ENCODE measurements around the gene ACTG2.
A peak's percentile ranks its signal among the peaks of the same experiment; 100 is the strongest.
"Not testable (repeated sequence)": the region's sequence is repeated elsewhere in the genome, so short reads cannot be mapped to it uniquely, and the experiment has no call there.

ACTG2 gene

GRCh38 chr2:73891276-73891901 is 1.4 kb upstream of the ACTG2 start:
- no peak for DNase-seq (ENCODE audit: low read depth in 1 of 2, low spot score in 1 of 2)

- no peak for DNase-seq (ENCODE audit: low read depth in 1 of 2, low spot score in 1 of 2)
Measured at GRCh38 chr2:73893764-73894474, 1.1 kb downstream of the ACTG2 start.

DNA sequence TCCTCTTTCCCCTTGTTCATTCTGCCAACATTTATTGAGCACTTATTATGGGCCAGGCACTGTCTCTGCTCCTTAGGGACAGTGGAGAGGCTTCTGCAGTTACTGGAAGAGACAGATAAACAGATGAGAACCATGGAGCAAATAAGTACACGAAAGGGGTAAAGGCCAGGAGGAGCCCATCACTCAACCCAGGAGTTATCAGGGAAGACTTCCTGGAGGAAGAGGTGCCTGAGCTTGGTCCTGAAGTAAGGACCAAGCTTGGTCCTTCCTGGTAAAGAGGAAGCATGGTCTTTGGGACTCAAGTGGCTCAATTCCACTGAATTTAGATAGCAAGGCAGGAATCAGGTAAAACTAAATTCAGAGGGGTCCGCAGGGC is 1.7 kb downstream of the ACTG2 start:
- no peak for DNase-seq (ENCODE audit: low read depth in 1 of 2, low spot score in 1 of 2)

- DNase-seq (ENCODE audit: low read depth in 1 of 2, low spot score in 1 of 2) = no peak
Measured at GRCh38 chr2:73894877-73895276, 2.1 kb downstream of the ACTG2 start.

GRCh38 chr2:73895473-73895872 is 2.7 kb downstream of the ACTG2 start:
- no peak for DNase-seq (ENCODE audit: low read depth in 1 of 2, low spot score in 1 of 2)

DNA sequence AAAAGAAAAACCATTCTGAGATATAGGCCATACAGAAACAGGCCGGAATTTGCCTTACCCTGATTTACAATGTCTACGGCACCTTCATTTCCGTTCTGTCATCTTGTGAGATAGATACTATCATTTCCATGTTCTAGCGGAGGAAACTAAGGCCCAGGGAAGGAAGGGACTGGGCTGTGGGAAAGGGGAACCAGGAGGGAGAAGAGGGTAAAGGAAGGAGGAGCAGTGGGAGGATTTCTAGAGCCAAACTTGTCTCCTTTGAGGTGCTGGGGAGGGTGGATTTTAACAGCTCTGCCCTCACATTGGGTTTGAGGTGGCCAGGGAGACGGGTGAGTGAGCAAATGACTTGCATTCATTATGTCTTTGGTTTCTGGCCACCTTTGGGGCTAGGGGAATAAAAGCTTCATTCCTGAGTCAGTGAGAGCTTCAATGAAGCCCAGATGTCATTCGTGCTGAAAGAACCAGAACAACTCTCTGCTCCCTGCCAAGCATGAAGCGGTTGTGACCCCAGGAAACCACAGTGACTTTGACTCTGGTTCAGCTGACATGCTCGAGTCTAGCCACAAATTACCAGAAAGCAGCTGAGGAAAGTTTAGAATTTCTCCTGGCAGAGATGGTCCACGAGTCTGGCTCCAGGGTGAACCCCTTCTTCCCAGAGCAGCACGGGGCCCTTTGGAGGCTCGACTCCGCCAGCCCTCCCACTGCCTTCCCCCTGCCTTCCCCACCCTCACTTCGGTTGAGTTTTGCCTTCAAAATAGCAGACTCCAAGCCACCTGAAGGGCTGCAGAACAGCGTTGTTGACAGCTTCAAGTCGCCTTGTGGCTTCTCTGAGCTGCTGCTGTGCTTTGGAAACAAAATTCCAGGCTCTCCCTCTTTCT is 3.8 kb downstream of the ACTG2 start:
- DNase-seq (ENCODE audit: low read depth in 1 of 2, low spot score in 1 of 2) = no peak

DNA sequence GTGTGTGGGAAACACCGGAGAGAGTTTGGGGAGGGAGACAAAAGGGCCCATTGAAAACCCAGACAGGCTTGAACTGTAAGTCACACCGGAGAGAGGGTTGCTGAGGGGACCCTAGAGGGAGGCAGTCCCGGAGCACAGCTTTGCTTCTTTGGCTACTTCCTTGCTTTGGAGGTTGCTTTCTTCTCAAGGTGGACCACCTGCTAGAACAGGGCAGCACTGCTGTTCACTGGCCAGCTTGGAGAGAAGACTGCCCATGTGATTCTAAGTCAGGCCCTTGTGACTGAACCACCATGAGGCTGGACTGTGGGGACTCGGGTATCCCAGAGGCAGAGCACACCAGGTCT is 4.4 kb downstream of the ACTG2 start:
- DNase-seq (ENCODE audit: low read depth in 1 of 2, low spot score in 1 of 2) = no peak

- DNase-seq (ENCODE audit: low read depth in 1 of 2, low spot score in 1 of 2) = no peak
Measured at GRCh38 chr2:73897934-73898333, 5.1 kb downstream of the ACTG2 start.

- DNase-seq (ENCODE audit: low read depth in 1 of 2, low spot score in 1 of 2) = no peak
Measured at GRCh38 chr2:73899801-73900336, 7.1 kb downstream of the ACTG2 start.

- no peak for DNase-seq (ENCODE audit: low read depth in 1 of 2, low spot score in 1 of 2)
Measured at GRCh38 chr2:73901143-73901542, 8.3 kb downstream of the ACTG2 start.

DNA sequence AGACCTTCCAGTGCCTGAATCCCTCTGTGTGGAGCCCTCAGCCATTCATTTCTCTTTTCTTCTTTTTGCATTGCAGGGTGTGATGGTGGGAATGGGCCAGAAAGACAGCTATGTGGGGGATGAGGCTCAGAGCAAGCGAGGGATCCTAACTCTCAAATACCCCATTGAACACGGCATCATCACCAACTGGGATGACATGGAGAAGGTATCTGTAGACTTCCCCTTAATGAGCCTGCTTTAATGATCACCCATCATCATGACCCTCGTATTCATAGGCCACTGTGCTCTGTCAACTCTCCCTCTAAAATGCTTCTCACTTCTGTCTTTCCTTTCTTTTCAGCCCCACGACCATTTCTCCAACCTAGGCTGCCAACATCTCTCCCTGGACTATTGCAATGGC is 9.5 kb downstream of the ACTG2 start:
- DNase-seq (ENCODE audit: low read depth in 1 of 2, low spot score in 1 of 2) = no peak

GRCh38 chr2:73903313-73903712 is 10.5 kb downstream of the ACTG2 start:
- no peak for DNase-seq (ENCODE audit: low read depth in 1 of 2, low spot score in 1 of 2)

- DNase-seq (ENCODE audit: low read depth in 1 of 2, low spot score in 1 of 2) = not testable (repeated sequence)
Measured at GRCh38 chr2:73903949-73904613, 11.3 kb downstream of the ACTG2 start.

GRCh38 chr2:73904952-73905351 is 12.1 kb downstream of the ACTG2 start:
- no peak for DNase-seq (ENCODE audit: low read depth in 1 of 2, low spot score in 1 of 2)

DNA sequence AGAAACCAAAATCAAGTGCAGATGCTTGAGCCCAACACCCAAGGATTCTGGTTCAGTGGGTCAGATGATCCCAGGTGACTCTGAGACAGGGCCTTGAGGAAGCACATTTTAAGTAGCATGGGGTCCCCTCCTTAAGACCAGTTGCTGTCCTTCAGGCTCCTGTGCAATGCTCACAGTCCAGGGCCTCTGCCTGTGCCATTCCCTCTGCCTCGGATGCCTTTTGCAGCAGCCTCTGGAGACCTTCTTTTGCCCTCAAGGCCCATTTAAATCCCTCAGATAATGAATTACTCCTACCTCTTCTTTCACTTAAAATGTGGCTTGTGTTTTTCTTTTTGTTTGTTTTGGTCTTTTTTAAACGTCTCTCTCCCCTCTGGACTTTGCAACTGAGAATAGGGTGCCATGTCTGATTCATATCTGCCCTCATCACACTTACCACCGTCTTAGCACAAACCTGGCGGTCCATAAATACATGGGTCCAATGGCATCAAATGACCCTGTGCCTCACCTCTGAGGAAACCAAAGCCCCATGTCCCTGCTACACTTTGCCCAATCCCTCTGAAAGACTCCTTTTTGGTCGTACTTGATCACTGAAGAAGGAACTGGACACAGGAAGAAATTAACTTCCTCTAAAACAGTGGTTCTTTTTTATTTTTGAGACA is 14.2 kb downstream of the ACTG2 start:
- DNase-seq (ENCODE audit: low read depth in 1 of 2, low spot score in 1 of 2) = no peak

- DNase-seq (ENCODE audit: low read depth in 1 of 2, low spot score in 1 of 2) = peak; percentile 11 to 17
Measured at GRCh38 chr2:73907840-73908452, 15.1 kb downstream of the ACTG2 start.

DNA sequence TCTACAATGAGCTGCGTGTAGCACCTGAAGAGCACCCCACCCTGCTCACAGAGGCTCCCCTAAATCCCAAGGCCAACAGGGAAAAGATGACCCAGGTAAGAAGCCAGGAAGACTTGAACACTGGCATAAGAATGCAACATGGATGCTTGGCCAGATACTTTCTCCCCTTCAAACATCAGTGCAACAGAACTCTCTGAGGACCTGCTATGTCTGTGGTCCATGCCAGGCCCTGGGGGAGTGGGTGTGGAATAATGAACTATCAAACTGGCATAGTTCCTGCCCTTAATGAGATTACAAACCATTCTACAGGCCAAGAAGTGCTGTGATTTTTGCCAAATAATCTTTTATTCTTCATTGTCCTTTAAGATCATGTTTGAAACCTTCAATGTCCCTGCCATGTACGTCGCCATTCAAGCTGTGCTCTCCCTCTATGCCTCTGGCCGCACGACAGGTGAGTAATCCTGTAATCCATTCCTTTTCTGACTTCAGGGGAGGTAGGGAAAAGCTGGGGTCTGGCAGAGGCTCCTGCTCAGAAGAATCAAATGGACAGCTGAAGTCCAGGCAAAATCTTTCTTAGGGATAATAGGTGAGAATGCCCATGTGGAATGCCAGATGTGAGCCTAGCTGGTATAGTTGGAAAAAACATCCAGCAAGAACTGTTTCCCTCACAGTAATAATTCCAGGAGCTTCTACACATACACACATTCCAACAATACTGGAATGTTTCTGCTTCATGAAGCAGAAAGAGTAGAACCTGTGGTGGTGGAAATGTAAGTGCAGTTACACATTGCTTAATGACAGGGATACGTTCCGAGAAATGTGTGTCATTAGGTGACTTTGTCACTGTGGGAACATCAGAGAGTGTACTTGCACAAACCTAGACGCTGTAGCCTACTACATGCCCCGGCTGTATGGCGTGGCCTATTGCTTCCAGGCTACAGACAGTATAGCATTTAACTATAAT is 16.2 kb downstream of the ACTG2 start:
- no peak for DNase-seq (ENCODE audit: low read depth in 1 of 2, low spot score in 1 of 2)

DNA sequence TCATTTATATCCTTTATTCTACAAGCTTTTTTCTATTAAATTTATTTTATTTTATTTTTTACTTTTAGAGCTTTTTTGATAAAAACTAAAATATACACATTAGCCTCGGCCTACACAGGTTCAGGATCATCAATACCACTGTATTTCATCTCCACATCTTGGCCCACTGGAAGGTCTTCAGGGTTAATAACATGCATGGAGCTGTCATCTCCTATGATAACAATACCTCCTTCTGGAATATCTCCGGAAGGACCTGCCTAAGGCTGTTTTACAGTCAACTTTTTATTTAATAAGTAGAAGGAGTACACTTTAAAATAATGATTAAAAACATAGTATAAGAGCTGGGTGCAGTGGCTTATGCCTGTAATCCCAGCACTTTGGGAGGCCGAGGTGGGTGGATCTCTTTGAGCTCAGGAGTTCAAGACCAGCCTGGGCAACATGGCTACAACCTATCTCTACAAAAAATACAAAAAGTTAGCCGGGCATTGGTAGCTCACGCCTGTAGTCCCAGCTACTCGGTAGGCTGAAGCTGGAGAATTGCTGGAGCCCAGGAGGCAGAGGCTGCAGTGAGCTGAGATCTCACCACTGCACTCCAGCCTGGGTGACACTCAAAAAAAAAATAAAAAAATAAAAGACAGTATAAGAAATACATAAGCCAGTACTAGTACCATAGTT is 18.2 kb downstream of the ACTG2 start:
- no peak for DNase-seq (ENCODE audit: low read depth in 1 of 2, low spot score in 1 of 2)

Data from stimulated activated CD4-positive, alpha-beta T cell treated with anti-CD3 and anti-CD28 coated beads, Interleukin-15, amount 100 ng/mL, for 1 hour (primary cell).